Panc1 (cell line): ENCODE data around the gene KIFC3. TPM values are rescaled to one million over a fixed set of nuclear protein-coding genes. Genes with fewer than 3 reads are reported as not detected.

Experiments used
- ATAC-seq: fragments of 200-7000 bp; cut with Tn5 transposase; 2 replicates; pipeline ENCODE4 v1.9.1; 2020; ENCODE audit warnings: mild to moderate bottlenecking, moderate library complexity
- BruUV-seq: library from RNA; stranded (reverse); fragments of 400-500 nt; replicated peaks from 2 replicates; lab custom pipeline; 2021; lab: Mats Ljungman, UMichigan
- CTCF ChIA-PET: fragments of 300-600 bp; sonication (Branson Sonifier 250); formaldehyde crosslinking; loops from one replicate; lab custom pipeline; 2022; ENCODE audit warnings: antibody characterized with exemption; lab: Charles Lee
- POLR2A ChIA-PET: fragments of 300-600 bp; sonication (Branson Sonifier 250); formaldehyde crosslinking; loops from one replicate; lab custom pipeline; 2022; ENCODE audit warnings: antibody characterized with exemption; lab: Charles Lee
- DNase-seq: peaks from one replicate; pipeline ENCODE4 v3.0.0-alpha.2; 2010; ENCODE audit warnings: low read depth, low spot score
- H3K27ac ChIP-seq: 2 replicates; pipeline ENCODE4 v1.5.1; 2011; ENCODE audit warnings: mild to moderate bottlenecking, low read length, inconsistent platforms
- H3K27me3 ChIP-seq: fragments of 200-500 bp; sonication (Bioruptor generic); 2 replicates; pipeline ENCODE4 v1.6.0; 2014; ENCODE audit warnings: low read length, inconsistent platforms; ENCODE audit not compliant: control insufficient read depth, insufficient read depth
- H3K36me3 ChIP-seq: fragments of 200-500 bp; sonication (Bioruptor generic); 2 replicates; pipeline ENCODE4 v1.5.1; 2014; ENCODE audit warnings: inconsistent platforms, mild to moderate bottlenecking, low read length, moderate library complexity; ENCODE audit not compliant: control insufficient read depth, insufficient read depth
- H3K4me1 ChIP-seq: 2 replicates; pipeline ENCODE4 v1.5.1; 2011; ENCODE audit warnings: inconsistent platforms, mild to moderate bottlenecking, low read length, moderate library complexity; ENCODE audit not compliant: control insufficient read depth, insufficient read depth
- H3K4me3 ChIP-seq, 2 experiments: 2 replicates each; pipeline ENCODE4 v1.5.1; 2011 to 2012; ENCODE audit warnings: low read depth in 2 of 2, low read length in 2 of 2, mild to moderate bottlenecking in 2 of 2, inconsistent platforms in 1 of 2, moderate library complexity in 1 of 2
- H3K9me3 ChIP-seq: fragments of 200-500 bp; sonication (Bioruptor generic); 2 replicates; pipeline ENCODE4 v1.5.1; 2014; ENCODE audit warnings: low read depth, mild to moderate bottlenecking, inconsistent platforms, low read length, moderate library complexity; ENCODE audit not compliant: control insufficient read depth, insufficient read depth
- POLR2AphosphoS5 ChIP-seq: IDR thresholded peaks from 2 replicates; pipeline ENCODE4 v1.6.1; 2012; ENCODE audit warnings: mild to moderate bottlenecking, low read depth, low read length, moderate library complexity
- SIN3A ChIP-seq: IDR thresholded peaks from 2 replicates; pipeline ENCODE4 v1.6.1; 2012; ENCODE audit warnings: low read depth, mild to moderate bottlenecking, low read length, moderate library complexity, borderline replicate concordance; ENCODE audit not compliant: insufficient read depth
- TCF7L2 ChIP-seq: IDR thresholded peaks from 2 replicates; pipeline ENCODE4 v1.6.1; 2011; ENCODE audit warnings: mild to moderate bottlenecking, low read depth, low read length, inconsistent platforms
- in situ Hi-C: cut with HindIII; loops from 2 replicates; pipeline ENCODE4 v1.10.0; 2016; ENCODE audit warnings: low sequenced_read_pairs, low pct_unique_long_range_greater_than_20kb
- intact Hi-C: fragments of 100-400 bp; cut with micrococcal nuclease; formaldehyde crosslinking; loops from one replicate; pipeline ENCODE4 v1.10.0; 2022; ENCODE audit not compliant: unreplicated experiment
- total RNA-seq: library from RNA; stranded (reverse); gene quantifications from one replicate; pipeline ENCODE4 v1.2.1, GENCODE V29; 2021; ENCODE audit not compliant: unreplicated experiment
- TF ChIP-seq, protein P1 (sequence below), 2 experiments: IDR thresholded peaks; 2 replicates each; pipeline ENCODE4 v1.6.1; 2011 to 2012; ENCODE audit warnings: low read depth in 2 of 2, control low read depth in 1 of 2, low read length in 1 of 2, mild to moderate bottlenecking in 1 of 2, moderate library complexity in 1 of 2; ENCODE audit not compliant: insufficient read depth in 1 of 2
- TF ChIP-seq, protein P2 (sequence below): fragments of 450-650 bp; IDR thresholded peaks from 2 replicates; pipeline ENCODE4 v1.5.1; 2017; ENCODE audit warnings: mild to moderate bottlenecking

Gene KIFC3
- total RNA-seq, 1 experiment from 2014 or later, result 51.5 TPM

DNA sequence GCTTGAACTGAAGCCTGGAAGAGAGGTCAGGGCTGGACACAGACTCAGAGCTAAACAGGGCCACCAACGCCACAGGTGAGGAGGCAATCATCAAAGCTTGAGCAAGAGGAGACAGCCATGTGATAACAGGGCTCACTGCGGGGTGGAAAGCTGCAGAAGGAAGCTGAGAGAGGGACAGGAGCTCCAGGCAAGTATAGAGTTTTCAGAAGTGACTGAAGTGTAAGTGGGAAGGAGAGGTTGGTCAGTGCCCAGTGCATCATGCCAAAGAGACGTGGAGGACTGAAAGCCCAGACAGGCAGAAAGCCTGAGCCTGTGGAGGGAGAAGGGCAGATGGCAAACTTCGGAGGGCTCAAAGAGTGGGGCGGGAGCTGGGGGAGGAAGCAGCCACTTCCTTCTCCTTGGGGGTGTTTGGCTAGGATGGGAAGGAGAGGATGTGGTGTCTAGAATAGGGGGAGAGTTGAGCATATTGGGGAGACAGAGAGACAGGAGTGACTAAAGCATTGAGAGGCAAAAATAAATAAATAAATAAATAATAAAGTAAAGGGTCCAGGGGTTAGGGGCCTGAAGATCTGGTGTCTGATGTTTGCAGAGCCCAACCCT lies 2.6 kb downstream of the KIFC3 start:
- POLR2A ChIA-PET, result no interaction called here

DNA sequence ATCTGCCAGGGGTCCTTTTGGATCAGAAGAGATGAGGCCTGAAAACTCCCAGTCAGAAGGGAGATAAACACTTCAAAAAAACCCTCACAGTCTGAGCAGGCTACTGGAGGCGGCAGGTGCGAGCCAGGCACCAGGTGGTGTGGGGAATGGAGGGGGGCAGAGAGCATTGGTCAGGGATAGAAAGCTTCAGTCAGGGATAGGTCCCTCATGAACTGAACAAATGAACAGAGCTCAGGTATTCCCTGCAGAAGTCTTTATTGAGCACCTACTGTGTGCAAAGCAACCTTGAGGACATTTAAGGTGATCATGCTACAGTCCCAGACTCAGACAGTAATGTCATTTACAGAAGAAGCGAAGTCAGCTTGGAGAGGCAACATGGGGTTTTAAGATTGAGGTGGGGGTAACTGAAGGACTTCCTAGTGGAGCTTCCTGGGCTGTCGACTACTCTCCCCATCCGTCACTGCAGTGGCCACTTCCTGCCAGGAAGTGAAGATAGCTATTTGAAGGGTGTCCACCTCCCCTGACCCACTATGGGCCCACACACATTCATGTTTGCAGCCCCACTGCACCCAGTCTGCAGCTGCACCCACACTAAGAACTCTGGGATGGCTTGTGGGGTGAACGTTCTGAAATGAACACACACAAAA lies 3.2 kb downstream of the KIFC3 start:
- intact Hi-C loops (no loop called here), in situ Hi-C loops (no loop called here)
- no peak for TF ChIP-seq SIN3A
- no peak for TF ChIP-seq TCF7L2
- TF ChIP-seq, protein P1, sequence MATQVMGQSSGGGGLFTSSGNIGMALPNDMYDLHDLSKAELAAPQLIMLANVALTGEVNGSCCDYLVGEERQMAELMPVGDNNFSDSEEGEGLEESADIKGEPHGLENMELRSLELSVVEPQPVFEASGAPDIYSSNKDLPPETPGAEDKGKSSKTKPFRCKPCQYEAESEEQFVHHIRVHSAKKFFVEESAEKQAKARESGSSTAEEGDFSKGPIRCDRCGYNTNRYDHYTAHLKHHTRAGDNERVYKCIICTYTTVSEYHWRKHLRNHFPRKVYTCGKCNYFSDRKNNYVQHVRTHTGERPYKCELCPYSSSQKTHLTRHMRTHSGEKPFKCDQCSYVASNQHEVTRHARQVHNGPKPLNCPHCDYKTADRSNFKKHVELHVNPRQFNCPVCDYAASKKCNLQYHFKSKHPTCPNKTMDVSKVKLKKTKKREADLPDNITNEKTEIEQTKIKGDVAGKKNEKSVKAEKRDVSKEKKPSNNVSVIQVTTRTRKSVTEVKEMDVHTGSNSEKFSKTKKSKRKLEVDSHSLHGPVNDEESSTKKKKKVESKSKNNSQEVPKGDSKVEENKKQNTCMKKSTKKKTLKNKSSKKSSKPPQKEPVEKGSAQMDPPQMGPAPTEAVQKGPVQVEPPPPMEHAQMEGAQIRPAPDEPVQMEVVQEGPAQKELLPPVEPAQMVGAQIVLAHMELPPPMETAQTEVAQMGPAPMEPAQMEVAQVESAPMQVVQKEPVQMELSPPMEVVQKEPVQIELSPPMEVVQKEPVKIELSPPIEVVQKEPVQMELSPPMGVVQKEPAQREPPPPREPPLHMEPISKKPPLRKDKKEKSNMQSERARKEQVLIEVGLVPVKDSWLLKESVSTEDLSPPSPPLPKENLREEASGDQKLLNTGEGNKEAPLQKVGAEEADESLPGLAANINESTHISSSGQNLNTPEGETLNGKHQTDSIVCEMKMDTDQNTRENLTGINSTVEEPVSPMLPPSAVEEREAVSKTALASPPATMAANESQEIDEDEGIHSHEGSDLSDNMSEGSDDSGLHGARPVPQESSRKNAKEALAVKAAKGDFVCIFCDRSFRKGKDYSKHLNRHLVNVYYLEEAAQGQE (IDR thresholded peaks at IDR 0.05; ENCODE audit: insufficient read depth in 1 of 2, low read depth in 2 of 2, low read length in 1 of 2), result no peak
- no peak for TF ChIP-seq POLR2AphosphoS5
- TF ChIP-seq, protein P2, sequence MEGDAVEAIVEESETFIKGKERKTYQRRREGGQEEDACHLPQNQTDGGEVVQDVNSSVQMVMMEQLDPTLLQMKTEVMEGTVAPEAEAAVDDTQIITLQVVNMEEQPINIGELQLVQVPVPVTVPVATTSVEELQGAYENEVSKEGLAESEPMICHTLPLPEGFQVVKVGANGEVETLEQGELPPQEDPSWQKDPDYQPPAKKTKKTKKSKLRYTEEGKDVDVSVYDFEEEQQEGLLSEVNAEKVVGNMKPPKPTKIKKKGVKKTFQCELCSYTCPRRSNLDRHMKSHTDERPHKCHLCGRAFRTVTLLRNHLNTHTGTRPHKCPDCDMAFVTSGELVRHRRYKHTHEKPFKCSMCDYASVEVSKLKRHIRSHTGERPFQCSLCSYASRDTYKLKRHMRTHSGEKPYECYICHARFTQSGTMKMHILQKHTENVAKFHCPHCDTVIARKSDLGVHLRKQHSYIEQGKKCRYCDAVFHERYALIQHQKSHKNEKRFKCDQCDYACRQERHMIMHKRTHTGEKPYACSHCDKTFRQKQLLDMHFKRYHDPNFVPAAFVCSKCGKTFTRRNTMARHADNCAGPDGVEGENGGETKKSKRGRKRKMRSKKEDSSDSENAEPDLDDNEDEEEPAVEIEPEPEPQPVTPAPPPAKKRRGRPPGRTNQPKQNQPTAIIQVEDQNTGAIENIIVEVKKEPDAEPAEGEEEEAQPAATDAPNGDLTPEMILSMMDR, result no peak
- H3K27me3 ChIP-seq, result no peaks in the 10 kb centered on the region
- BruUV-seq, result no TSS peak
- ChIA-PET CTCF (interaction anchor here (0.6 kb wide), 1 partner anchor 86 kb away, joined by 3 read pairs; no protein-coding TSS in a partner anchor), POLR2A (no interaction called here)
- DNase-seq (no peak), ATAC-seq (no peak)
- no peak overlapping the region for H3K4me3 ChIP-seq
- H3K9me3 ChIP-seq, result no peaks in the 10 kb centered on the region
- peaks cover 34% of the 10 kb centered on the region for H3K4me1 ChIP-seq
- H3K36me3 ChIP-seq, result no peaks in the 10 kb centered on the region
- no peak overlapping the region for H3K27ac ChIP-seq

More for the DNA sequence above, 2.6 kb downstream of the KIFC3 start:
- Histone ChIP-seq H3K27me3 (no peaks in the 10 kb centered on the region), H3K9me3 (no peaks in the 10 kb centered on the region), H3K36me3 (no peaks in the 10 kb centered on the region), H3K4me3 (no peak overlapping the region), H3K27ac (peak overlapping the region; percentile 82; the same call in 1 of the 2 replicates), H3K4me1 (peaks cover 37% of the 10 kb centered on the region)
- DNase-seq (no peak), ATAC-seq (no peak)
- no peak for TF ChIP-seq POLR2AphosphoS5
- TF ChIP-seq SIN3A, result no peak
- no peak for TF ChIP-seq TCF7L2
- TF ChIP-seq, protein P2, result no peak
- TF ChIP-seq, protein P1 (IDR thresholded peaks at IDR 0.05; ENCODE audit: insufficient read depth in 1 of 2, low read depth in 2 of 2, low read length in 1 of 2), result no peak
- in situ Hi-C loops, result no loop called here
- intact Hi-C loops, result no loop called here
- no TSS peak for BruUV-seq
- CTCF ChIA-PET, result no interaction called here
